Dendritic cell treated with granulocyte-macrophage colony-stimulating factor and Interleukin-4, amounts not matched to agents 40 ng/mL and 50 ng/mL, for 4 days (primary cell): Measurements from ENCODE around the gene WDR47.
"Not testable (repeated sequence)": the region's sequence is repeated elsewhere in the genome, so short reads cannot be mapped to it uniquely, and the experiment has no call there.

Source experiments
- H3K27ac Mint-ChIP-seq: one replicate; pipeline ENCODE4 v1.8.0; 2022; ENCODE audit warnings: mild to moderate bottlenecking, mixed read lengths
- H3K27me3 Mint-ChIP-seq: one replicate; pipeline ENCODE4 v1.8.0; 2022; ENCODE audit warnings: mild to moderate bottlenecking, mixed read lengths
- H3K36me3 Mint-ChIP-seq: one replicate; pipeline ENCODE4 v1.8.0; 2022; ENCODE audit warnings: low read depth, mixed read lengths
- H3K4me1 Mint-ChIP-seq: one replicate; pipeline ENCODE4 v1.8.0; 2022; ENCODE audit warnings: low read depth, mixed read lengths
- H3K4me3 Mint-ChIP-seq: one replicate; pipeline ENCODE4 v1.8.0; 2022; ENCODE audit warnings: mild to moderate bottlenecking, moderate library complexity, mixed read lengths
- H3K9me3 Mint-ChIP-seq: one replicate; pipeline ENCODE4 v1.8.0; 2022; ENCODE audit warnings: mixed read lengths
- intact Hi-C: fragments of 100-400 bp; cut with micrococcal nuclease; formaldehyde crosslinking; loops from one replicate; pipeline ENCODE4 v1.15.0; 2022

WDR47 gene

DNA sequence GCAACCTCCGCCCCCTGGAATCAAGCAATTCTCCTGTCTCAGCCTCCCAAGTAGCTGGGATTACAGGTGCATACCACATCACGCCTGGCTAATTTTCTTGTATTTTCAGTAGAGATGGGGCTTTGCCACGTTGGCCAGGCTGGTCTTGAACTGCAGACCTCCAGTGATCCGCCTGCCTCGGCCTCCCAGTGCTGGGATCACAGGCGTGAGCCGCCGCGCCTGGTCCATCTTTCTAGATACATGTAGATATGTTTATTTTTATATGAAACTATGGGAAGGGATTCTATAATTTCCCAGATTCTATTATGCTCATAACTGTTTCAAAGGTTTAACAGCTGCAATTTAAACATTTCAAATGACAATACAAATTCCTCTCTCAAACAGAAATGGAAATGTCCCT is 105.7 kb downstream of the WDR47 start:
- H3K27me3 Mint-ChIP-seq, result no peaks in the 10 kb centered on the region
- intact Hi-C loops, result no loop called here
- peaks cover 81% of the 10 kb centered on the region for H3K36me3 Mint-ChIP-seq
- no peaks in the 10 kb centered on the region for H3K9me3 Mint-ChIP-seq
- no peaks in the 10 kb centered on the region for H3K4me1 Mint-ChIP-seq
- H3K4me3 Mint-ChIP-seq, result no peak overlapping the region
- no peak overlapping the region for H3K27ac Mint-ChIP-seq

- H3K4me1 Mint-ChIP-seq, result no peaks in the 10 kb centered on the region
- intact Hi-C loops, result no loop called here
- no peak overlapping the region for H3K27ac Mint-ChIP-seq
- H3K27me3 Mint-ChIP-seq, result no peaks in the 10 kb centered on the region
- H3K9me3 Mint-ChIP-seq, result no peaks in the 10 kb centered on the region
- no peak overlapping the region for H3K4me3 Mint-ChIP-seq
- H3K36me3 Mint-ChIP-seq, result peaks cover 88% of the 10 kb centered on the region
These were observed 108.0 kb downstream of the WDR47 start for GRCh38 chr1:108933944-108934343.

GRCh38 chr1:108927565-108927964 is 114.3 kb downstream of the WDR47 start:
- H3K9me3 Mint-ChIP-seq, H3K4me1 Mint-ChIP-seq, H3K27ac Mint-ChIP-seq, H3K27me3 Mint-ChIP-seq, H3K4me3 Mint-ChIP-seq, intact Hi-C loops: not testable (repeated sequence)
- peaks cover 34% of the 10 kb centered on the region for H3K36me3 Mint-ChIP-seq

- no peaks in the 10 kb centered on the region for H3K27me3 Mint-ChIP-seq
These were observed 116.0 kb downstream of the WDR47 start for GRCh38 chr1:108925920-108926319.

More at GRCh38 chr1:108925920-108926319, 116.0 kb downstream of the WDR47 start:
- H3K27ac Mint-ChIP-seq, result no peak overlapping the region
- intact Hi-C loops, result no loop called here
- H3K9me3 Mint-ChIP-seq, result no peaks in the 10 kb centered on the region
- H3K4me3 Mint-ChIP-seq, result no peak overlapping the region
- no peaks in the 10 kb centered on the region for H3K4me1 Mint-ChIP-seq
- H3K36me3 Mint-ChIP-seq, result peaks cover 27% of the 10 kb centered on the region
